ENCODE data around the gene PASK.

GRCh38 chr2:241187918-241188234 is 38.6 kb upstream of the PASK start:
- TF ChIP-seq HDGF (IDR thresholded peaks at IDR 0.05; ENCODE audit: borderline replicate concordance) (no peak), SP1 (IDR thresholded peaks at IDR 0.05) (no peak), FOXK2 (IDR thresholded peaks at IDR 0.05) (no peak)

Measured in HEK293T (cell line).